Psoas muscle (tissue), 8 donors: ENCODE results near the gene DYRK2. TPM values are rescaled to one million over a fixed set of nuclear protein-coding genes. Genes with fewer than 3 reads are reported as not detected.

Experiments
- ATAC-seq, 4 donors: fragments of 200-7000 bp; cut with Tn5 transposase; one replicate each; pipeline ENCODE4 v1.9.1; 2020; ENCODE audit warnings: moderate library complexity in 3 of 4, mild to moderate bottlenecking in 2 of 4
- DNase-seq, 2 donors: peaks; one replicate each; pipeline ENCODE4 v3.0.0-alpha.2; 2020
- H3K27ac ChIP-seq: fragments of 200-600 bp; one replicate; pipeline ENCODE4 v1.8.0; 2022
- H3K27me3 ChIP-seq, 3 donors: fragments of 200-600 bp in 1 of 3; one replicate each; pipeline versions ENCODE4 v1.6.1 to v1.8.0; 2013 to 2022; ENCODE audit warnings: low read length in 2 of 3, mild to moderate bottlenecking in 2 of 3, moderate library complexity in 1 of 3; ENCODE audit not compliant: insufficient read depth in 3 of 3
- H3K36me3 ChIP-seq, 2 donors: fragments of 200-600 bp in 1 of 2; one replicate each; pipeline versions ENCODE4 v1.6.1 to v1.8.0; 2013 to 2022; ENCODE audit warnings: low read depth in 1 of 2, mild to moderate bottlenecking in 1 of 2, moderate library complexity in 1 of 2; ENCODE audit not compliant: insufficient read depth in 1 of 2
- H3K4me1 ChIP-seq: fragments of 200-600 bp; one replicate; pipeline ENCODE4 v1.8.0; 2022
- H3K4me3 ChIP-seq: fragments of 200-600 bp; one replicate; pipeline ENCODE4 v1.8.0; 2022; ENCODE audit warnings: mild to moderate bottlenecking
- H3K9me3 ChIP-seq: fragments of 200-600 bp; one replicate; pipeline ENCODE4 v1.8.0; 2022
- WGBS, 3 donors: extraction: QIAGEN DNeasy Blood & Tissue Kit; methylation state at CpG; one replicate each; pipeline versions ENCODE4 v1.1.6 to v1.1.7; 2013; 5-methylcytosine and 5-hydroxymethylcytosine counted together
- intact Hi-C, 2 donors: fragments of 100-400 bp; cut with DNase I; formaldehyde crosslinking; loops; one replicate each; pipeline versions ENCODE4 v1.11.0 to v1.14.2; 2022
- polyA plus RNA-seq, 3 donors: library from polyadenylated mRNA; stranded (reverse); fragments of 200-250 nt; gene quantifications; one replicate each; pipeline ENCODE4 v1.2.3, GENCODE V29; 2013
- total RNA-seq, 4 donors: library from RNA; stranded (reverse); fragmentation: NEBNext Ultra II Directional in 2 of 4; extraction: Animal tissue kit (Norgen Biotek cat#: 25700) in 2 of 4; gene quantifications; one replicate each; pipeline versions ENCODE4 v1.2.1 to v1.2.4, GENCODE V29; 2021 to 2023
- TF ChIP-seq, protein P1 (sequence below): fragments of 200-600 bp; IDR thresholded peaks from one replicate; pipeline ENCODE4 v1.8.0; 2022; ENCODE audit warnings: antibody characterized with exemption
- donor health status: healthy with polysubstance abuse.
- donor health status: DM: no; HTN: no; CAD: no; lungs with moderate emphysema.
- donor health status: Bipolar disorder and iron deficiency.
- donor health status: healthy.
- donor health status: DM: yes; HTN: yes; CAD: no.
- donor health status: DM: no; HTN: no; CAD: no.
- donor health status: DM: no; HTN: no; CAD: no.
- donor health status: DM: yes; HTN: yes; CAD: no.

Gene DYRK2
- total and polyA plus RNA-seq, 7 donors: 2.8 to 46.4 (median 11.0) TPM

DNA sequence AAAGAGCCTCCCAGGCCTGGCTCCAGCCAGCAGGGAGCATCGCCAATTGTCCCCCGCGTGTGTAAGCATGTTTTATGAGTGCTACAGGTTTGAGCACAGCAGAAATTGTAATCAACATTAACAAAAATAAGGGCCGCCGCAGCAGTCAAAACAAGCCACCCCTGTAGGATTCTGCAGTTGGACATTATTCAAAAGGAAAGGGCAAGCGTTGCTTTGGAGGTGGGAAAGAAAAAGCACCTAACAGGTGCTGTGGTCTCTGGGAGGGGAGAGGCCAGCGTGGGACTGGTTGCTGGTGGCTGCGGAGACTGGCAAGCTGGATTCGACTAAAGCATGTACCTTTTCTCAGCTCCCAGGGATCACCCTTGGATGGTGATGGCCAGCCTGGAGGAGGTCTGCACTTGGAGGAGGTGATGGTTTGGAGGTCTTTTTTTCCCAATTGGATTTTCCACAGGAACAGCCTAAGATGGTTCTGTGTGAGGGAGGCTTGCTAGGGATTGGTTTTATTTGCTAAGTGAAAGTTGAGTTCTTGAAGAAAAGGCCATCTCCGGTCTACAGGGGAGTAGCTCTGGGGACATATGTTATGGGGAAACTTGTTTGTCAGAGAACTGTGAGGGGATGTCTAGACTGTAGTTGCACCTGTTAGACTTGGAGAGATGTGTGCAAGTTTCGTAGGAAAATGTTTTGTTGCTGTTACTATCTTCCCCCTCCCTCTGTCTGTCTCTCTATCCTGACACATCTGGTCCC lies 2.0 kb downstream of the DYRK2 start:
- Histone ChIP-seq H3K9me3 (no peaks in the 10 kb centered on the region), H3K4me3 (peak overlapping the region; percentile 96), H3K4me1 (peaks cover 46% of the 10 kb centered on the region), H3K36me3 (no peaks in the 10 kb centered on the region), H3K27ac (peak overlapping the region; percentile 99), H3K27me3 (no peaks in the 10 kb centered on the region)
- 5 to 8% (median 8%) methylated on average over 11 of the region's 11 CpGs for WGBS, 3 donors
- TF ChIP-seq, protein P1, sequence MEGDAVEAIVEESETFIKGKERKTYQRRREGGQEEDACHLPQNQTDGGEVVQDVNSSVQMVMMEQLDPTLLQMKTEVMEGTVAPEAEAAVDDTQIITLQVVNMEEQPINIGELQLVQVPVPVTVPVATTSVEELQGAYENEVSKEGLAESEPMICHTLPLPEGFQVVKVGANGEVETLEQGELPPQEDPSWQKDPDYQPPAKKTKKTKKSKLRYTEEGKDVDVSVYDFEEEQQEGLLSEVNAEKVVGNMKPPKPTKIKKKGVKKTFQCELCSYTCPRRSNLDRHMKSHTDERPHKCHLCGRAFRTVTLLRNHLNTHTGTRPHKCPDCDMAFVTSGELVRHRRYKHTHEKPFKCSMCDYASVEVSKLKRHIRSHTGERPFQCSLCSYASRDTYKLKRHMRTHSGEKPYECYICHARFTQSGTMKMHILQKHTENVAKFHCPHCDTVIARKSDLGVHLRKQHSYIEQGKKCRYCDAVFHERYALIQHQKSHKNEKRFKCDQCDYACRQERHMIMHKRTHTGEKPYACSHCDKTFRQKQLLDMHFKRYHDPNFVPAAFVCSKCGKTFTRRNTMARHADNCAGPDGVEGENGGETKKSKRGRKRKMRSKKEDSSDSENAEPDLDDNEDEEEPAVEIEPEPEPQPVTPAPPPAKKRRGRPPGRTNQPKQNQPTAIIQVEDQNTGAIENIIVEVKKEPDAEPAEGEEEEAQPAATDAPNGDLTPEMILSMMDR: no peak
- DNase-seq (peak in 1 of 2 donors; percentile 56), ATAC-seq (no peak)
- intact Hi-C loops: loop anchor here (2.0 to 10.0 kb wide), 6 partner anchors 134 to 292 kb away; no protein-coding TSS in a partner anchor

DNA sequence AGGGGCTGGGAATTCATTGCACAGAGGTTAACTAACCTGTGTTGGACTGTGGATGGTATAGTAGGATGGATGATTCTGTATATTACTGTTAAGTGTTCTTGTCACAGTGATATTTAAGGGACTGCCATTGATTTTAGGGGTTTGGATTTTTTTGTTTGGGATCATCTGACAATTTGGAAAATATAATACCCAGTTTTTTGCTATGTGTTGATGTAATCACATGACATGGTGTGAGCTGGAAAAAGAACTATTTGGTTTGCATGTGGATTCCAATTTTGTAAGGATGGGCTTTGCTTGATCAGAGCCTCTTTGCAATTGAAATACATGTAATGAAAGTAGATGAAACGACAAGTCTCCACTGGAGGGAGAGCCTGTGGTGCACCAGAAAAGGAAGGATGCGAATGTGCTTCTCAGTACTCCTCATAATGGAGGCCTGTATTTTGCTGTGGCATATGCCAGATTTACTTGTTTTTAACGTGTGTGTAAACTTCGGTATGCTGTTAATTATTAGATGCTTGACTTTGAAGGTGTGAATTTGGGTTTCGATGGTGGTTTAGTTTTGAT lies 2.7 kb downstream of the DYRK2 start:
- Histone ChIP-seq H3K27me3 (no peaks in the 10 kb centered on the region), H3K27ac (peak overlapping the region; percentile 99), H3K9me3 (no peaks in the 10 kb centered on the region), H3K4me3 (peak overlapping the region; percentile 96), H3K4me1 (peaks cover 51% of the 10 kb centered on the region), H3K36me3 (no peaks in the 10 kb centered on the region)
- intact Hi-C loops: loop anchor here (2.0 to 10.0 kb wide), 6 partner anchors 134 to 292 kb away; no protein-coding TSS in a partner anchor
- TF ChIP-seq, protein P1: peak; percentile 33
- ATAC-seq: no peak
- WGBS, 3 donors: 22 to 32% (median 26%) methylated on average over 5 of the region's 5 CpGs
- DNase-seq: no peak

DNA sequence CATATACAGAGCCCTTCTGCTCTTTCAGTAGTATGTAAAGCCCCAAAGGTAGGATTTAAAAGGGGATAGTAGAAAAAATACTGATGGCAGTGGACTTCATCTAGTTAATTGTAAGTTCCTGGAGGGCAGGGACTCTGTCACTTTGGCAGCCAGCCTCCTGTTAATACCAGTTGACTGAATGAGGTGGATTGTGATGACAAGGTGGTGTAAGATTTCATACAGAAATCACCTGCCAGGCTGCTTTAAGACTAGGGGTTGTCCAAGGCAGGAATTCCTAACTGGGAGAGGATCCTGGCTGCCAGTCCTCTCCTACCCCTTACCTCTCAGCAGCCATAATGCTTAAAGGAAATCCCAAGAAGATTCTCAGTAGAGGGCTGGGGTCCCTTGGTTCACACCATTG lies 7.3 kb downstream of the DYRK2 start:
- Histone ChIP-seq H3K27me3 (no peaks in the 10 kb centered on the region), H3K4me1 (peaks cover 84% of the 10 kb centered on the region), H3K27ac (peak overlapping the region; percentile 99), H3K9me3 (no peaks in the 10 kb centered on the region), H3K4me3 (peak overlapping the region; percentile 29), H3K36me3 (peaks cover 0 to 19% of the 10 kb centered on the region in 2 donors)
- peak; percentile 75 to 86 (median 78) for ATAC-seq
- TF ChIP-seq, protein P1: no peak
- DNase-seq: no peak
- intact Hi-C loops: loop anchor here (10.0 kb wide), 2 partner anchors 129 to 139 kb away; no protein-coding TSS in a partner anchor

DNA sequence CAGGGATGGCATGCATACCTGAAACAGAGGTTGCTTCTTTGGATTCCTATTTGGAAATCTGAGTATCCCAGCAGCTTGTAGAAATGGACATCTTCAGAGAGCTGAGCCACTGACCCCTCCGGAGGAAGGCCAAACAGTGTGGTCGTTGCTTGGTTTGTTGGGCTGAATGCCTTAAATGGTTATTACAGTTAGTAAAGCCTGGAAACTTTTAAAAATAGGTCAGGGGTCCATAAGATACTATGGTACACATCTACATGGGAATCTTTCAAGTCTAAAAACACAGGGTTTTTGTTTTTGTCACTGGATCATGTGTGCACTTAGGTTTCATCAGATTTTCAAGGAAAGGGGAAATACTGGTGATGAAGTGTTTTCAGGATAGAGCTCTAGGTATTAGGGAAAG lies 7.7 kb downstream of the DYRK2 start:
- H3K27ac ChIP-seq: peak overlapping the region; percentile 99
- intact Hi-C loops: loop anchor here (10.0 kb wide), 2 partner anchors 129 to 139 kb away; no protein-coding TSS in a partner anchor
- 22 to 26% (median 26%) methylated on average over 2 of the region's 2 CpGs for WGBS, 3 donors
- H3K4me1 ChIP-seq: peaks cover 88% of the 10 kb centered on the region
- ATAC-seq (no peak), DNase-seq (no peak)
- H3K27me3 ChIP-seq: no peaks in the 10 kb centered on the region
- peaks cover 0 to 19% of the 10 kb centered on the region in 2 donors for H3K36me3 ChIP-seq
- TF ChIP-seq, protein P1: no peak
- H3K9me3 ChIP-seq: no peaks in the 10 kb centered on the region
- peak overlapping the region; percentile 29 for H3K4me3 ChIP-seq
